ENCODE measurements around the gene ZNF581.

The ZNF581 gene

GRCh38 chr19:55670280-55671053 lies 27.0 kb downstream of the ZNF581 start:
- Histone ChIP-seq H3K4me3 (no peak overlapping the region), H3K9me3 (no peaks in the 10 kb centered on the region), H3K4me1 (peaks cover 0 to 16% (median 10%) of the 10 kb centered on the region in 4 donors), H3K27ac (no peak overlapping the region), H3K36me3 (peaks cover 57 to 79% (median 61%) of the 10 kb centered on the region in 3 donors), H3K27me3 (no peaks in the 10 kb centered on the region)
- TF ChIP-seq, protein P1, sequence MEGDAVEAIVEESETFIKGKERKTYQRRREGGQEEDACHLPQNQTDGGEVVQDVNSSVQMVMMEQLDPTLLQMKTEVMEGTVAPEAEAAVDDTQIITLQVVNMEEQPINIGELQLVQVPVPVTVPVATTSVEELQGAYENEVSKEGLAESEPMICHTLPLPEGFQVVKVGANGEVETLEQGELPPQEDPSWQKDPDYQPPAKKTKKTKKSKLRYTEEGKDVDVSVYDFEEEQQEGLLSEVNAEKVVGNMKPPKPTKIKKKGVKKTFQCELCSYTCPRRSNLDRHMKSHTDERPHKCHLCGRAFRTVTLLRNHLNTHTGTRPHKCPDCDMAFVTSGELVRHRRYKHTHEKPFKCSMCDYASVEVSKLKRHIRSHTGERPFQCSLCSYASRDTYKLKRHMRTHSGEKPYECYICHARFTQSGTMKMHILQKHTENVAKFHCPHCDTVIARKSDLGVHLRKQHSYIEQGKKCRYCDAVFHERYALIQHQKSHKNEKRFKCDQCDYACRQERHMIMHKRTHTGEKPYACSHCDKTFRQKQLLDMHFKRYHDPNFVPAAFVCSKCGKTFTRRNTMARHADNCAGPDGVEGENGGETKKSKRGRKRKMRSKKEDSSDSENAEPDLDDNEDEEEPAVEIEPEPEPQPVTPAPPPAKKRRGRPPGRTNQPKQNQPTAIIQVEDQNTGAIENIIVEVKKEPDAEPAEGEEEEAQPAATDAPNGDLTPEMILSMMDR (IDR thresholded peaks at IDR 0.05) = no peak
- DNase-seq = peak in 1 of 2 donors; percentile 68
- intact Hi-C loops (cut with DNase I; ENCODE audit: low total_unique reads) = no loop called here

DNA sequence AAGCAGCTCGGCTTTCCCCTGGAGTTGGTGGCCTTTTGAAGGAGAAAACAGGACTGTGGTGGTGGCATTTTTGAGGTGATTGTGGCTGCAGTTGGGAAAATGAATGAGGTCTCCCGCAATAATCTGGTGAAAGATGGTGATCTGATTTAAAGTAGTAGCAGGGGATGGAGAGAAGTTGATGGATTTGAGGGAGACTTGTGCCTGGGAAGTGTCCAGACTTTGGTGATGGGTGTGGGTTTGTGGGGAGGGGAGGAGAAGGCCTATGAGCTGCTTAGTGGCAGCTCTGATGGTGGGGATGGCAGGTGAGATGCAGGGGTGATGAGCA lies 27.6 kb downstream of the ZNF581 start:
- TF ChIP-seq, protein P1 (IDR thresholded peaks at IDR 0.05) = no peak
- intact Hi-C loops (cut with DNase I; ENCODE audit: low total_unique reads) = no loop called here
- Histone ChIP-seq H3K36me3 (peaks cover 52 to 74% (median 56%) of the 10 kb centered on the region in 3 donors), H3K27me3 (no peaks in the 10 kb centered on the region), H3K27ac (no peak overlapping the region), H3K4me3 (no peak overlapping the region), H3K4me1 (peaks cover 0 to 20% (median 14%) of the 10 kb centered on the region in 4 donors), H3K9me3 (no peaks in the 10 kb centered on the region)
- DNase-seq = no peak

DNA sequence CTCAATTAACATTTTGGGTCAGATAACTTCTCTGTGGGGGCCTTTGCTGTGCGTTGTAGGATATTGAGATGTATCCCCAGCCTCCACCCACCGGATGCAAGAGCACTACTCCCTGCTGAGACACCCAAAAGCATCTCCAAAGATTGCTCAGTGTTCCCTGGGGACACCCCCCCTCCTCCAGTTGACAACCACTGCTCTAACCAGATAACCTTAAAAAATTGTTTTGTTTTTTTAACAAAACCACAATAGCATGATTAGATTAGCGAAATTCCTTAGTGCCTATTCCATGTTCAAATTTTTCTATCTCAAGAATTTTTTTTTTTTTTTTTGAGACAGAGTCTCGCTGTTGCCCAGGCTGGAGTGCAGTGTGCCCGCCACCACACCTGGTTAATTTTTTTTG lies 29.0 kb downstream of the ZNF581 start:
- DNase-seq = no peak
- no peaks in the 10 kb centered on the region for H3K27me3 ChIP-seq
- no peak overlapping the region for H3K27ac ChIP-seq
- H3K36me3 ChIP-seq = peaks cover 39 to 61% (median 42%) of the 10 kb centered on the region in 3 donors
- peaks cover 0 to 34% (median 28%) of the 10 kb centered on the region in 4 donors for H3K4me1 ChIP-seq
- no peak overlapping the region for H3K4me3 ChIP-seq
- no peaks in the 10 kb centered on the region for H3K9me3 ChIP-seq
- TF ChIP-seq, protein P1 (IDR thresholded peaks at IDR 0.05) = no peak
- intact Hi-C loops (cut with DNase I; ENCODE audit: low total_unique reads) = no loop called here

DNA sequence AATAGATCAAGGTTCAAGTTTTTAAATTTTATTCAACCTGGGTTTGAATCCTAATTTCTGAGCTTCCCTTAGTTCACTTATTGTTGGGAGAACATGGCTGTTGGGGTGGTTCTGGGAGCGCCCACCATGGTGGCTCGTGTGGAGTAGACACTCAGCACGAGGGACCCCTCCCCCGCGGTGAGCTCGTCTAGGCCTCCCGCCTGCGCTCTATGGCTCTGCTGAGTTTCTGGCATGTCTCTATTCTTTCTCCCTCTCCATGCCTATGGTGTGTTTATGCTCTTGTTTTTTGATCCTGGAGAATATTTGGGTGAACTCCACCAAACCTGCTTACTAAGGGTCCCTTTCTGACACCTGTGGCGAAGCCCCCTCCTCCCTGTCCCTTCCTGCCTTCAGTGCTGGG lies 30.0 kb downstream of the ZNF581 start:
- Histone ChIP-seq H3K27ac (no peak overlapping the region), H3K4me1 (peaks cover 0 to 43% (median 35%) of the 10 kb centered on the region in 4 donors), H3K36me3 (peaks cover 30 to 61% (median 38%) of the 10 kb centered on the region in 3 donors), H3K27me3 (no peaks in the 10 kb centered on the region), H3K9me3 (no peaks in the 10 kb centered on the region), H3K4me3 (no peak overlapping the region)
- no peak for DNase-seq
- intact Hi-C loops (cut with DNase I; ENCODE audit: low total_unique reads) = no loop called here
- TF ChIP-seq, protein P1 (IDR thresholded peaks at IDR 0.05) = no peak

- no peak overlapping the region for H3K4me3 ChIP-seq
- no peaks in the 10 kb centered on the region for H3K9me3 ChIP-seq
- H3K36me3 ChIP-seq = peaks cover 30 to 61% (median 38%) of the 10 kb centered on the region in 3 donors
- TF ChIP-seq, protein P1 (IDR thresholded peaks at IDR 0.05) = no peak
- H3K27me3 ChIP-seq = no peaks in the 10 kb centered on the region
- H3K27ac ChIP-seq = peak overlapping the region; percentile 68 to 94
- intact Hi-C loops (cut with DNase I; ENCODE audit: low total_unique reads) = no loop called here
- H3K4me1 ChIP-seq = peaks cover 0 to 44% (median 36%) of the 10 kb centered on the region in 4 donors
- no peak for DNase-seq
Measured at GRCh38 chr19:55673889-55674288, 30.4 kb downstream of the ZNF581 start.
